ENCODE data around the gene HSPA2.

The HSPA2 gene

DNA sequence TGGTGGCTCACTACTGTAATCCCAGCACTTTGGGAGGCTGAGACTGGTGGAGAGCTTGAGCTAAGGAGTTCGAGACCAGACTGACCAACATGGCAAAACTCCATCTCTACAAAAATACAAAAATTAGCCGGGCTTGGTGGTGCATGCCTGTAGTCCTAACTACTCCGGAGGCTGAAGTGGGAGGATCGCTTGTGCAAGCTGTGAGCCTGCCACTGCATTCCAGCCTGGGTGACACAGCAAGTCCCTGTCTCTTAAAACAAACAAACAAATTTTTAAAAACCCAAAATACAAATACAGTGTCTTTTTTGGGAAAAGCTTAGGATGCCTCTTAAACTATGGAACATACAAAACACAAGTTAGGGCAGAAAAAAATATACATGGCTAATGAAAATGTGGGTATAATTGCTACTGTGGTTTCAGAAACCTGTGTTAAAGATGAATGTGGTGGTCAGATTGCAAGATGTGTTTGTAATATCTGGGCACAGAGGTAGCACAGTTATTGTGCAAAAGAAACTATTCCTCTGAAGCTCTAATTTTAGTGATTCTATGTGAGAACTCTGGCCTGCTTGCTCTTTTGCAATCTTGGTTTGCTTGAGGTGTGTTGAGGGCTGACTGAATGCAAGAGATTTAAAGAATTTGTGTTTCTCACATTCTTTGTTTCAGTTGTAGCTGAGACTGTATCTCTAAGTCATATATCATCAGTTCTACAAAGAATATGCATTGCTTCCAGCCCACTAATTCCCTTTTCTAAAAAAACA, 3.9 kb upstream of the HSPA2 start:
- Mint-ChIP-seq H3K4me3 (no peak overlapping the region), H3K27ac (peak overlapping the region; percentile 48), H3K4me1 (peaks cover 5% of the 10 kb centered on the region), H3K27me3 (ENCODE audit: low read depth, poor library complexity) (peaks cover 6% of the 10 kb centered on the region), H3K36me3 (ENCODE audit: low read depth) (peaks cover 15% of the 10 kb centered on the region), H3K9me3 (peaks cover 21% of the 10 kb centered on the region)
- TF ChIP-seq, protein P1, sequence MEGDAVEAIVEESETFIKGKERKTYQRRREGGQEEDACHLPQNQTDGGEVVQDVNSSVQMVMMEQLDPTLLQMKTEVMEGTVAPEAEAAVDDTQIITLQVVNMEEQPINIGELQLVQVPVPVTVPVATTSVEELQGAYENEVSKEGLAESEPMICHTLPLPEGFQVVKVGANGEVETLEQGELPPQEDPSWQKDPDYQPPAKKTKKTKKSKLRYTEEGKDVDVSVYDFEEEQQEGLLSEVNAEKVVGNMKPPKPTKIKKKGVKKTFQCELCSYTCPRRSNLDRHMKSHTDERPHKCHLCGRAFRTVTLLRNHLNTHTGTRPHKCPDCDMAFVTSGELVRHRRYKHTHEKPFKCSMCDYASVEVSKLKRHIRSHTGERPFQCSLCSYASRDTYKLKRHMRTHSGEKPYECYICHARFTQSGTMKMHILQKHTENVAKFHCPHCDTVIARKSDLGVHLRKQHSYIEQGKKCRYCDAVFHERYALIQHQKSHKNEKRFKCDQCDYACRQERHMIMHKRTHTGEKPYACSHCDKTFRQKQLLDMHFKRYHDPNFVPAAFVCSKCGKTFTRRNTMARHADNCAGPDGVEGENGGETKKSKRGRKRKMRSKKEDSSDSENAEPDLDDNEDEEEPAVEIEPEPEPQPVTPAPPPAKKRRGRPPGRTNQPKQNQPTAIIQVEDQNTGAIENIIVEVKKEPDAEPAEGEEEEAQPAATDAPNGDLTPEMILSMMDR (IDR thresholded peaks at IDR 0.05) = no peak
- no peak for DNase-seq

DNA sequence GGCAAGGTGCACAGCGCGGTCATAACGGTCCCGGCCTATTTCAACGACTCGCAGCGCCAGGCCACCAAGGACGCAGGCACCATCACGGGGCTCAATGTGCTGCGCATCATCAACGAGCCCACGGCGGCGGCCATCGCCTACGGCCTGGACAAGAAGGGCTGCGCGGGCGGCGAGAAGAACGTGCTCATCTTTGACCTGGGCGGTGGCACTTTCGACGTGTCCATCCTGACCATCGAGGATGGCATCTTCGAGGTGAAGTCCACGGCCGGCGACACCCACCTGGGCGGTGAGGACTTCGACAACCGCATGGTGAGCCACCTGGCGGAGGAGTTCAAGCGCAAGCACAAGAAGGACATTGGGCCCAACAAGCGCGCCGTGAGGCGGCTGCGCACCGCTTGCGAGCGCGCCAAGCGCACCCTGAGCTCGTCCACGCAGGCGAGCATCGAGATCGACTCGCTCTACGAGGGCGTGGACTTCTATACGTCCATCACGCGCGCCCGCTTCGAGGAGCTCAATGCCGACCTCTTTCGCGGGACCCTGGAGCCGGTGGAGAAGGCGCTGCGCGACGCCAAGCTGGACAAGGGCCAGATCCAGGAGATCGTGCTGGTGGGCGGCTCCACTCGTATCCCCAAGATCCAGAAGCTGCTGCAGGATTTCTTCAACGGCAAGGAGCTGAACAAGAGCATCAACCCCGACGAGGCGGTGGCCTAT, 875 bp downstream of the HSPA2 start:
- H3K36me3 Mint-ChIP-seq (ENCODE audit: low read depth) = peaks cover 19% of the 10 kb centered on the region
- H3K4me3 Mint-ChIP-seq = no peak overlapping the region
- H3K27ac Mint-ChIP-seq = no peak overlapping the region
- H3K4me1 Mint-ChIP-seq = peaks cover 21% of the 10 kb centered on the region
- peaks cover 6% of the 10 kb centered on the region for H3K27me3 Mint-ChIP-seq (ENCODE audit: low read depth, poor library complexity)
- no peak for DNase-seq
- H3K9me3 Mint-ChIP-seq = peaks cover 37% of the 10 kb centered on the region
- TF ChIP-seq, protein P1 (IDR thresholded peaks at IDR 0.05) = no peak

DNA sequence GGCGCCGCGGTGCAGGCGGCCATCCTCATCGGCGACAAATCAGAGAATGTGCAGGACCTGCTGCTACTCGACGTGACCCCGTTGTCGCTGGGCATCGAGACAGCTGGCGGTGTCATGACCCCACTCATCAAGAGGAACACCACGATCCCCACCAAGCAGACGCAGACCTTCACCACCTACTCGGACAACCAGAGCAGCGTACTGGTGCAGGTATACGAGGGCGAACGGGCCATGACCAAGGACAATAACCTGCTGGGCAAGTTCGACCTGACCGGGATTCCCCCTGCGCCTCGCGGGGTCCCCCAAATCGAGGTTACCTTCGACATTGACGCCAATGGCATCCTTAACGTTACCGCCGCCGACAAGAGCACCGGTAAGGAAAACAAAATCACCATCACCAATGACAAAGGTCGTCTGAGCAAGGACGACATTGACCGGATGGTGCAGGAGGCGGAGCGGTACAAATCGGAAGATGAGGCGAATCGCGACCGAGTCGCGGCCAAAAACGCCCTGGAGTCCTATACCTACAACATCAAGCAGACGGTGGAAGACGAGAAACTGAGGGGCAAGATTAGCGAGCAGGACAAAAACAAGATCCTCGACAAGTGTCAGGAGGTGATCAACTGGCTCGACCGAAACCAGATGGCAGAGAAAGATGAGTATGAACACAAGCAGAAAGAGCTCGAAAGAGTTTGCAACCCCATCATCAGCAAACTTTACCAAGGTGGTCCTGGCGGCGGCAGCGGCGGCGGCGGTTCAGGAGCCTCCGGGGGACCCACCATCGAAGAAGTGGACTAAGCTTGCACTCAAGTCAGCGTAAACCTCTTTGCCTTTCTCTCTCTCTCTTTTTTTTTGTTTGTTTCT, 1.7 kb downstream of the HSPA2 start:
- DNase-seq = no peak
- H3K27ac Mint-ChIP-seq = peak overlapping the region; percentile 8
- H3K4me1 Mint-ChIP-seq = peaks cover 21% of the 10 kb centered on the region
- H3K36me3 Mint-ChIP-seq (ENCODE audit: low read depth) = peaks cover 19% of the 10 kb centered on the region
- H3K4me3 Mint-ChIP-seq = no peak overlapping the region
- peaks cover 37% of the 10 kb centered on the region for H3K9me3 Mint-ChIP-seq
- TF ChIP-seq, protein P1 (IDR thresholded peaks at IDR 0.05) = no peak
- H3K27me3 Mint-ChIP-seq (ENCODE audit: low read depth, poor library complexity) = peaks cover 6% of the 10 kb centered on the region

DNA sequence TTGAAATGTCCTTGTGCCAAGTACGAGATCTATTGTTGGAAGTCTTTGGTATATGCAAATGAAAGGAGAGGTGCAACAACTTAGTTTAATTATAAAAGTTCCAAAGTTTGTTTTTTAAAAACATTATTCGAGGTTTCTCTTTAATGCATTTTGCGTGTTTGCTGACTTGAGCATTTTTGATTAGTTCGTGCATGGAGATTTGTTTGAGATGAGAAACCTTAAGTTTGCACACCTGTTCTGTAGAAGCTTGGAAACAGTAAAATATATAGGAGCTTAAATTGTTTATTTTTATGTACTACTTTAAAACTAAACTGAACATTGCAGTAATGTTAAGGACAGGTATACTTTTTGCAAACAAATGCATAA, 2.3 kb downstream of the HSPA2 start:
- no peak overlapping the region for H3K4me3 Mint-ChIP-seq
- DNase-seq = no peak
- peaks cover 21% of the 10 kb centered on the region for H3K4me1 Mint-ChIP-seq
- H3K27me3 Mint-ChIP-seq (ENCODE audit: low read depth, poor library complexity) = peaks cover 9% of the 10 kb centered on the region
- TF ChIP-seq, protein P1 (IDR thresholded peaks at IDR 0.05) = no peak
- peaks cover 37% of the 10 kb centered on the region for H3K9me3 Mint-ChIP-seq
- H3K36me3 Mint-ChIP-seq (ENCODE audit: low read depth) = peaks cover 19% of the 10 kb centered on the region
- no peak overlapping the region for H3K27ac Mint-ChIP-seq

DNA sequence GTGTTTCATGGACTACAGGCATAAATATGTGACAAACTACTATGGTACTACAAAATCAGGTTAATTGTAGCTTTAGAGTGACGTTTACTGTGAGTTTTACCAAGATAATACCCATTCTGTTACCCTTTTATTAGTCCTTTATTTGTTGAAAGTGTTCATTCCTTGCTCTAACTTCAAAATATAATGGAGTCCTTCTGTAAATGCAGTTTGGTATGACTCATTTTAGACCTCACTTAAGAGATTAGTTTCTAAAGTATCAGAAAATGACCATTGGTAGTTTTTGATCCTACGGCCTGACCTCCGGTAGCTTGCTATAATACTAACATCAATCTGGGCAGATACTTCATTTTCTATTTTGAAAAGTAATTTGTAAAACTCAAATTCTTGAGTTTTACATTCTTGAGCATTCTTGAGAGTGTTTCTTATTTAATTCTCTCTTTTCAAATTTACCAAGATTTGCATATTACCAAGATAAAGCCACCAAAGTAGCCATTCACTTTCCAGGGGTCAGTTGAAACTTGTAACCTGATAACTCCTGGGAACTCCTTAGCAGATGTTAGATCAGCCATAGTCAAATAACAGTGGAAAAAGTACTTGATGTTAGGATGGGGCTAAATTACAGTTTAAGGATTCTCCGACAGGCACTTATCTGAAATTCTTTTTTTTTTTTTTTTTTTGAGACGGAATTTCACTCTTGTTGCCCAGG, 4.2 kb downstream of the HSPA2 start:
- TF ChIP-seq, protein P1 (IDR thresholded peaks at IDR 0.05) = no peak

More for the DNA sequence above, 4.2 kb downstream of the HSPA2 start:
- Mint-ChIP-seq H3K9me3 (peaks cover 33% of the 10 kb centered on the region), H3K4me1 (peaks cover 20% of the 10 kb centered on the region), H3K27ac (no peak overlapping the region), H3K4me3 (no peak overlapping the region), H3K27me3 (ENCODE audit: low read depth, poor library complexity) (peaks cover 26% of the 10 kb centered on the region), H3K36me3 (ENCODE audit: low read depth) (peaks cover 19% of the 10 kb centered on the region)
- DNase-seq = no peak

All from nephron progenitor cell (in vitro differentiated cells).